Keratinocyte (primary cell): Measurements from ENCODE around the gene ZNF423. TPM values are rescaled to one million over a fixed set of nuclear protein-coding genes. Genes with fewer than 3 reads are reported as not detected.

Experiments
- DNase-seq: peaks from one replicate; pipeline ENCODE4 v3.0.0-alpha.2; 2011; ENCODE audit warnings: low read depth, missing footprints, low spot score
- FAIRE-seq: peaks from 2 replicates; lab custom pipeline; 2011; peaks lifted over from hg19 to GRCh38; lab: Jason Lieb, UNC
- H2AFZ ChIP-seq: 2 replicates; pipeline ENCODE4 v1.6.0; 2012; ENCODE audit warnings: low read length, control low read depth, inconsistent platforms; ENCODE audit not compliant: control insufficient read depth
- H3K27ac ChIP-seq: 2 replicates; pipeline ENCODE4 v1.5.1; 2011; ENCODE audit warnings: low read length; ENCODE audit not compliant: control insufficient read depth, insufficient read depth
- H3K27me3 ChIP-seq: 3 replicates; pipeline ENCODE4 v1.6.0; 2011; ENCODE audit warnings: low read length; ENCODE audit not compliant: control insufficient read depth, insufficient read depth; ENCODE audit errors: extremely low read depth
- H3K36me3 ChIP-seq, 2 experiments: 2 replicates in 1 of 2; 3 replicates in 1 of 2; pipeline ENCODE4 v1.5.1; 2011; ENCODE audit warnings: low read length in 2 of 2, mild to moderate bottlenecking in 1 of 2; ENCODE audit not compliant: control insufficient read depth in 2 of 2, insufficient read depth in 2 of 2; ENCODE audit errors: extremely low read depth in 1 of 2
- H3K4me1 ChIP-seq: 3 replicates; pipeline ENCODE4 v1.5.1; 2011; ENCODE audit warnings: low read length; ENCODE audit not compliant: control insufficient read depth, insufficient read depth; ENCODE audit errors: extremely low read depth
- H3K4me2 ChIP-seq: 3 replicates; pipeline ENCODE4 v1.6.0; 2011; ENCODE audit warnings: low read depth, low read length; ENCODE audit not compliant: control insufficient read depth, insufficient read depth; ENCODE audit errors: extremely low read depth
- H3K4me3 ChIP-seq, 3 experiments: fragments of 200-600 bp in 1 of 3; sonication (generic) in 1 of 3; 2 replicates in 2 of 3; 3 replicates in 1 of 3; pipeline ENCODE4 v1.5.1; 2011 to 2016; ENCODE audit warnings: low read length in 3 of 3, mild to moderate bottlenecking in 3 of 3, control low read depth in 2 of 3, inconsistent platforms in 1 of 3, low read depth in 1 of 3, mixed read lengths in 1 of 3, mixed run types in 1 of 3, moderate library complexity in 1 of 3; ENCODE audit not compliant: control insufficient read depth in 2 of 3, insufficient read depth in 2 of 3; ENCODE audit errors: extremely low read depth in 1 of 3
- H3K79me2 ChIP-seq: 2 replicates; pipeline ENCODE4 v1.6.0; 2012; ENCODE audit warnings: low read length; ENCODE audit not compliant: control insufficient read depth, insufficient read depth
- H3K9ac ChIP-seq: 3 replicates; pipeline ENCODE4 v1.6.0; 2011; ENCODE audit warnings: low read length; ENCODE audit not compliant: control insufficient read depth, insufficient read depth; ENCODE audit errors: extremely low read depth
- H3K9me1 ChIP-seq: 3 replicates; pipeline ENCODE4 v1.6.0; 2011; ENCODE audit warnings: low read length; ENCODE audit not compliant: control insufficient read depth, insufficient read depth; ENCODE audit errors: extremely low read depth
- H3K9me3 ChIP-seq: 2 replicates; pipeline ENCODE4 v1.5.1; 2012; ENCODE audit warnings: low read depth, low read length; ENCODE audit not compliant: control insufficient read depth
- H4K20me1 ChIP-seq: 3 replicates; pipeline ENCODE4 v1.6.0; 2011; ENCODE audit warnings: low read length; ENCODE audit not compliant: control insufficient read depth, insufficient read depth; ENCODE audit errors: extremely low read depth
- CTCF ChIP-seq, 3 experiments: IDR thresholded peaks in 1 of 3; conservative IDR thresholded peaks in 1 of 3; optimal IDR thresholded peaks in 1 of 3; 2 replicates in 2 of 3; 3 replicates in 1 of 3; pipeline versions ENCODE3 to v1.5.1; 2011; ENCODE audit warnings: low read length in 3 of 3, mild to moderate bottlenecking in 3 of 3, moderate library complexity in 2 of 3, control low read depth in 1 of 3, inconsistent platforms in 1 of 3; ENCODE audit not compliant: insufficient read depth in 2 of 3; ENCODE audit errors: extremely low read depth in 1 of 3
- EZH2 ChIP-seq: IDR thresholded peaks from one replicate; pipeline ENCODE4 v1.6.1; 2012; ENCODE audit warnings: inconsistent platforms, mild to moderate bottlenecking, low read length, moderate library complexity
- dilution Hi-C: fragments of 300-500 bp; cut with MboI; formaldehyde crosslinking; loops from one replicate; pipeline ENCODE4 v1.7.0; 2020; ENCODE audit warnings: low sequenced_read_pairs; ENCODE audit not compliant: extremely low pct_ligation_motif_present
- polyA plus RNA-seq, 5 experiments: library from polyadenylated mRNA; depleted of rRNA in 3 of 5; stranded (reverse) in 3 of 5; stranded (forward) in 1 of 5; unstranded in 1 of 5; fragments of >200 nt; gene quantifications; 1 replicate in 1 of 5; 2 replicates in 3 of 5; 3 replicates in 1 of 5; pipeline versions ENCODE4 v1.2.1 to v1.2.3, GENCODE V29; 2011 to 2012; ENCODE audit warnings: missing spikeins in 2 of 5, low read depth in 1 of 5, low replicate concordance in 1 of 5

The ZNF423 gene
- polyA plus RNA-seq, 1 donor (not counting 4 experiments of a cell fraction or from before 2014, with no cell fraction given) = 0.05 TPM

- no peaks in the 10 kb centered on the region for H3K9me1 ChIP-seq
- no peaks in the 10 kb centered on the region for H4K20me1 ChIP-seq
- H3K79me2 ChIP-seq = no peaks in the 10 kb centered on the region
- H3K36me3 ChIP-seq = no peaks in the 10 kb centered on the region
- H3K4me3 ChIP-seq = no peak overlapping the region
- H3K4me2 ChIP-seq = no peak overlapping the region
- H3K9me3 ChIP-seq = no peaks in the 10 kb centered on the region
- DNase-seq (no peak), FAIRE-seq (no peak)
- TF ChIP-seq EZH2 = no peak
- dilution Hi-C loops = loop anchor here (25.0 kb wide), 1 partner anchor 459 kb away; no protein-coding TSS in a partner anchor
- H3K27me3 ChIP-seq = no peaks in the 10 kb centered on the region
- no peak overlapping the region for H3K27ac ChIP-seq
- H3K4me1 ChIP-seq = no peaks in the 10 kb centered on the region
- no peak overlapping the region for H3K9ac ChIP-seq
- H2AFZ ChIP-seq = no peak overlapping the region
Measured at GRCh38 chr16:49896447-49896964, 40.6 kb upstream of the ZNF423 start.

DNA sequence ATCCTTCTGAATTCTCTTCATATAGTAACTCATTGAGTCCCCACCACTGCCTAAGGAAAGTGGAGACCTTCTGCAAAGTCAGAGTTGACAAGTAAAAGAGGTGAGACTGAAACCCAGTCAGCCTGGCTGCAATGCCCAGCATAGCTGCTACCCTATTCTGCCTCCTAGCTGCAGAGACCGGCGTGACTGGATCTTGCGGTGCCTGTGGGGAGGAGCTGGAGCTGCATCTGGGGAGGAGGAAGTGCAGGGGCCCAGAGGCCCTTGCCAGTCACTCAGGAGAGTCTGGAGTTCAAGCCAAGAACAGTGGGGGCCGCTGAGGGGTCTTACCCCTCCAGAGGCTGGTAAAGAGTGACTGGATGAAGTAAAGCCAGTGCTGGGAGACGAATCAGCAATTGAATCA lies 35.0 kb upstream of the ZNF423 start:
- dilution Hi-C loops = loop anchor here (25.0 kb wide), 1 partner anchor 454 kb away; no protein-coding TSS in a partner anchor
- no peak overlapping the region for H3K4me2 ChIP-seq
- H3K9me1 ChIP-seq = no peaks in the 10 kb centered on the region
- H3K27me3 ChIP-seq = no peaks in the 10 kb centered on the region
- no peak overlapping the region for H3K4me3 ChIP-seq
- H3K36me3 ChIP-seq = no peaks in the 10 kb centered on the region
- H3K9me3 ChIP-seq = peaks cover 2% of the 10 kb centered on the region
- no peak for DNase-seq
- H3K27ac ChIP-seq = no peak overlapping the region
- H4K20me1 ChIP-seq = no peaks in the 10 kb centered on the region
- no peaks in the 10 kb centered on the region for H3K79me2 ChIP-seq
- no peaks in the 10 kb centered on the region for H3K4me1 ChIP-seq
- no peak overlapping the region for H3K9ac ChIP-seq
- no peak for FAIRE-seq
- TF ChIP-seq CTCF (optimal IDR thresholded peaks at IDR 0.05 in 1 of 3, IDR thresholded peaks at IDR 0.05 in 1 of 3, conservative IDR thresholded peaks at IDR 0.05 in 1 of 3; ENCODE audit: extremely low read depth in 1 of 3, insufficient read depth in 2 of 3, low read length in 3 of 3) (peak in 2 of 3 experiments; percentile 15 to 40), EZH2 (no peak)
- H2AFZ ChIP-seq = no peak overlapping the region
